ENCODE data around the gene SLX4IP. TPM values are rescaled to one million over a fixed set of nuclear protein-coding genes. Genes with fewer than 3 reads are reported as not detected.
A peak's percentile ranks its signal among the peaks of the same experiment; 100 is the strongest.

Gene SLX4IP
- total RNA-seq, 1 experiment from 2014 or later: 1.7 TPM

DNA sequence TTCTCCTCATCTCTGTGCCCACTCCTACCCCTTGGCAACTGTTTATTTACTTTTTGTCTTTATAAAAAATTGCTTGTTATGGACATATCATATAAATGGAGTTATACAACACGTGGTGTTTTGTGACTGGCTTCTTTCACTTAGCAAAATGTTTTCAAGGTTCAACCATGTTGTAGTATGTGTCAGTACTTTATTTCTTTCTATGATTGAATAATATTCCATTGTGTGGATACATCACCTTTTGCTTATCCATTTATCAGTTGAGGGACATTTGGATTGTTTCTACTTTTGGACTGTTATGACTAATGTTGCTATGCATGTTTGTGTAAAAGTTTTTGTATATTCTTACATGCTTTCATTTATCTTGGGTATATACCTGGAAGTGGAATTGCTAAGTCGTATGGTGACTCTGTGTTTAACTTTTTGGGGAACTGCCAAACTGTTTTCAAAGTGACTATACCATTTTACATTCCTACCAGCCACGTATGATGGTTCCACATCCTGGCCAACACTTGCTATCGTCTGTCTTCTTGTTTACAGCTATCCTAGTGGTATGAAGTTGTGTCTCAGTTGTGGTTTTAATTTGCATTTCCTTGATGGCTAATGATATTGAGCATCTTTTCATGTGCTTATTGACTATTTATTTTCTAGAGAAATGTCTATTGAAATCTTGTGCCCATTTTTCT lies 84.4 kb downstream of the SLX4IP start:
- Histone ChIP-seq H3K36me3 (no peaks in the 10 kb centered on the region), H3K9me3 (no peaks in the 10 kb centered on the region), H3K27me3 (no peaks in the 10 kb centered on the region), H3K4me3 (no peak overlapping the region)
- no peak for DNase-seq

DNA sequence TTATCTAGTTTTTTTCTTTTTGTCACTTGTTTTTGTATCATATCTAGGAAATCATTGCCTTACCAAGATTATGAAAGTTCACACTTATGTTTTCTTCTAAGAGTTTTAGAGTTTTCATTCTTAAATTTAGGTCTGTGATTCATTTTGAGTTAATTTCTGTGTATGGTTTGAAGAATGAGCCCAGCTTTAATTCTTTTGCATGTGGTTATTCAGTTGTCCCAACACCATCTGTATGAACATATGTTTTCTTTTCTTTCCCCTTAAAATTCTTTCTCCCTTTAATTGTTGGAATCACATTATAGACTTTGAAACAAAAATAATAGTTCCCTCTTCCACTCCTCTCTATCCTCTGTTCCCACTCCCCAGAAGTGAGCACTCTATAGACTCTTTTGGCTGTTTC lies 85.4 kb downstream of the SLX4IP start:
- DNase-seq: no peak
- Histone ChIP-seq H3K9me3 (no peaks in the 10 kb centered on the region), H3K36me3 (no peaks in the 10 kb centered on the region), H3K27me3 (no peaks in the 10 kb centered on the region), H3K4me3 (no peak overlapping the region)

DNA sequence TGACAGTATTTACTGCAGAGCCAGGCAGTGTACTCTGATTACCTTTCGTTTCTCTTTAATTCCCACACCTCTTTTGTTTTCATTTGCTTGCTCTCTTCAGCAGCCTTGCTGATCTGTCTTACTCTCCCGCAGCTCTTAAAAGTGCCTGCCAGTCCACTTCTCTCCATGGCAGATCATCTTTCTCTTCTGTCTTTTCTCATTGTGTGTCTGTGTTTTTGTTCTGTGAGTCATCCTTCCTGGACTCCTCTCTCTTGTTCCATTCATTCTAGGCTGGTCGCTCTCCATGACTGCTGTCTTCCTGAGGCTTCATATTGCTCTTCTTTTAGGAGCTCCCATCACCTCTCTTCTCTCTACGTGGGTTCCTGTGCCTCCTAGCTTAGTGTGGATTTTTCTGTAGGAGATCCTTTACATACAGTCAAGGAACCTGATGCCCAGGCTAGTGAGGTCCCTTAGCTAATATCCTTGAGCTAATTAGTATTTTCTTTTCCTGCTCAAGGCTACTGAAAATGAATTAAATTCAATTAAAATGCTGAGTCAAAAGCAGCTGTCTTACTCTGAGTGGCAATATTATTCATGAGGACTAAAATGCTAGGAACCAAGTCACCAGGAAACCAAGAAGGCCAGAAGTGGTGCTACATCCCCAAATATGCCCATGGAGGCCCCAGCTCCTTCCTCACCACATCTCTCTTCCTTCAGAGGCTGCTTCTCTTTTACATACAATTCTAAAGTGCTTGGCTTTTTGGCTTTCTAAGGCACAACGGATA lies 86.1 kb downstream of the SLX4IP start:
- Histone ChIP-seq H3K36me3 (no peaks in the 10 kb centered on the region), H3K27me3 (no peaks in the 10 kb centered on the region), H3K9me3 (no peaks in the 10 kb centered on the region), H3K4me3 (no peak overlapping the region)
- peak; percentile 49 for DNase-seq

GRCh38 chr20:10521836-10522235 lies 86.7 kb downstream of the SLX4IP start:
- Histone ChIP-seq H3K4me3 (no peak overlapping the region), H3K27me3 (no peaks in the 10 kb centered on the region), H3K9me3 (no peaks in the 10 kb centered on the region), H3K36me3 (no peaks in the 10 kb centered on the region)
- no peak for DNase-seq

GRCh38 chr20:10522328-10522727 lies 87.2 kb downstream of the SLX4IP start:
- DNase-seq: no peak
- H3K27me3 ChIP-seq: no peaks in the 10 kb centered on the region
- no peaks in the 10 kb centered on the region for H3K36me3 ChIP-seq
- H3K9me3 ChIP-seq: no peaks in the 10 kb centered on the region
- H3K4me3 ChIP-seq: no peak overlapping the region

- H3K9me3 ChIP-seq: no peaks in the 10 kb centered on the region
- no peak for DNase-seq
These were observed 88.3 kb downstream of the SLX4IP start for GRCh38 chr20:10523443-10523842.

DNA sequence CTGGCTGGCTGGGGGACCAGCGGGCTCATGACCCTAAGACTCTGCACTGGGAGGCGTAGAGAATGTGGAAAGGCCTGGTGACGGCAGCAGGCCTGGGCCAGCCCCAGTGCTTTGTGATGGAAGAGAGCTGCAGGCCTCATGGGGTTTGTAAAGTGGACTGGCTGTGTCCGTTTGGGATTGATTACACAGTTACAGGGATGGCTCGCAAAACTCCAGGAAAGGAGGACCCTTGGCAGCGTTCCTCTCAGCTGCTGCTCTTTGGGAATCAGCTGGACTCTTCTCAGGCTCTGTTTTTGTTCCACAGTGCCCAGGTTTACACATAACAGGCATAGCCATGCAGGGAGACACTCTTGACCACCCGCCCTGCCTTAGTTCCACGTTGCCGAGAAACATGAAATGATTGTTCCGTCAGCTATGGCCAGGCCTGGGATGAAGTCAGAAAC lies 89.0 kb downstream of the SLX4IP start:
- H3K27me3 ChIP-seq: no peaks in the 10 kb centered on the region
- no peaks in the 10 kb centered on the region for H3K9me3 ChIP-seq
- H3K36me3 ChIP-seq: no peaks in the 10 kb centered on the region
- DNase-seq: no peak
- H3K4me3 ChIP-seq: no peak overlapping the region

More at GRCh38 chr20:10523443-10523842, 88.3 kb downstream of the SLX4IP start:
- Histone ChIP-seq H3K4me3 (no peak overlapping the region), H3K27me3 (no peaks in the 10 kb centered on the region), H3K36me3 (no peaks in the 10 kb centered on the region)

GRCh38 chr20:10524643-10525042 lies 89.5 kb downstream of the SLX4IP start:
- no peak for DNase-seq
- Histone ChIP-seq H3K27me3 (no peaks in the 10 kb centered on the region), H3K9me3 (no peaks in the 10 kb centered on the region), H3K36me3 (no peaks in the 10 kb centered on the region), H3K4me3 (no peak overlapping the region)

DNA sequence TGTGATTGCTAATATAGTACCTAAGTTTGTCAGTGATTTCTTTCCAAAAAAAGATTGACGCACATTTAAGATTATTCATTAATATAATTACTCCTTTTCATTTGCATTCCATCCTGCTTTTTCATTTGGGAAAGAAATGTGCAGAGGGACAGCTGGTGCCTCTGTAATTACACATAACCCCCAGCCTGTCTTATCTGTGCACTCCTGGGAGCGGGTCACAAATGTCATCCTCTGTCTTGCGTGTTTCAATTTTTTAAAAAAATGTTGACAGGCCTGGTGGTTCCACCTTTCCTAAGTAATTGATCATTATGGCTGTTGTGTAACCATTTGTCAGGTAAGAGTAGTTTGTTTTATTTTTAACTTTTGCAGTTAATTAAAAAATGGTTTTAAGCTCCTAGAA lies 92.7 kb downstream of the SLX4IP start:
- H3K36me3 ChIP-seq: no peaks in the 10 kb centered on the region
- no peaks in the 10 kb centered on the region for H3K27me3 ChIP-seq
- no peak for DNase-seq
- no peaks in the 10 kb centered on the region for H3K9me3 ChIP-seq
- no peak overlapping the region for H3K4me3 ChIP-seq

DNA sequence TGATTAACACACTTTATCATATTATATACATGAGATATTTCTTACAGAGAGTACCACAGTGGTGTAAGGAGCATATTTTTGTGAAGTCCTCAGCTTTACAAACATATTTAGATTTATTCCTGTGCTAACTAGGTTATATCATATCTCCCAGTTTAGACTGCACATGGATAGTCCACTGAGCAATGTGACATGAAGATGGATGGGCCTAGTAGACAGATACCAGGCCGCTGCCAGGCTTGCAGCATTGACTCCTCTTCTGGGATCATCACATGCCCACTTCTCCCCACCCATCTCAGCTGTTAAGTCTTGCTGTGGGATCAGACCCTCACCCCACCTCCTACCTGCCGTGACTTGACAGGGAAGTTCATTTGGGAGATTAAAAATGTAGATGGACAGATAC lies 95.8 kb downstream of the SLX4IP start:
- no peaks in the 10 kb centered on the region for H3K9me3 ChIP-seq
- H3K36me3 ChIP-seq: no peaks in the 10 kb centered on the region
- H3K27me3 ChIP-seq: no peaks in the 10 kb centered on the region
- DNase-seq: no peak
- no peak overlapping the region for H3K4me3 ChIP-seq

DNA sequence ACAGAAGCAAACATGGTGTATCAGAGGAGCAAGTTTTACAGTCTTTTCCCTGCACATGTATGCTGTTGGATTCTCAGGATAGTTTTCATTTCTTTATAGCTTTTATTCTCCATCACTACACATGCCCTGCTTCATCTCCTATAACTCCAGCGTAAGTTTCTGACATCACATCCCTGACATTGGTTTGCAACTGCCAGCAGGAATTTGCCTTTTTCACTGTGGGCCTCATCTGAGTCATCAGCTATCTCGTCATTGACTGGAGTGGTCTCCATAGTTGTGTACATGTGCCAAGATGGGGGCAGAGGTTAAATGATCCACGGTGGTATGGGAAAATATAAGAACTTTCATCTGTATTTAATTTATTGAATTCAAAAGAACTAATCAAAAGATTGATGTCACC lies 96.7 kb downstream of the SLX4IP start:
- H3K4me3 ChIP-seq: no peak overlapping the region
- no peak for DNase-seq
- H3K9me3 ChIP-seq: 0 out of 2 replicates have a peak, but pooled peaks cover 1% of the 10 kb centered on the region
- no peaks in the 10 kb centered on the region for H3K27me3 ChIP-seq
- no peaks in the 10 kb centered on the region for H3K36me3 ChIP-seq

GRCh38 chr20:10532361-10532760 lies 97.3 kb downstream of the SLX4IP start:
- Histone ChIP-seq H3K4me3 (no peak overlapping the region), H3K9me3 (0 out of 2 replicates have a peak, but pooled peaks cover 2% of the 10 kb centered on the region), H3K27me3 (no peaks in the 10 kb centered on the region), H3K36me3 (no peaks in the 10 kb centered on the region)
- DNase-seq: no peak

DNA sequence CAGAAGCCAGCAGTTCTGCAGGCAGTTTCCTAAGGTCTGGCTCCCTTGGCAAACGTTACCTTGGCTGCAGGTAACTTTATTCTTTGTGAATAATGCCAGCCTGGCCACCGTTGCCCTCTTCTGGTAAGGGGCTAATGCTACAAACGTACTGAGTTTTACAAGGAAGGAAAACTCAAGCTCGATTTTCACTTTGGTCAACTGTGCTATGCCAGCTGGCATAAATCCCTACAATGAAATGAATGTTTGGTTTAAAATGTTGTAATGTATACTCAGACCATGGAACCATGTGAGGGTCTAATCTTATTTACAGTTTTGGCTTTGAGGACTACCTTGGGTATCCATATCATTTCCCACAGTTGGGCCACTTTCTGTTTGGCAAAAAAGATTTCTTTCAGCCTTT lies 101.4 kb downstream of the SLX4IP start:
- H3K4me3 ChIP-seq: no peak overlapping the region
- no peak for DNase-seq
- no peaks in the 10 kb centered on the region for H3K27me3 ChIP-seq
- no peaks in the 10 kb centered on the region for H3K36me3 ChIP-seq
- H3K9me3 ChIP-seq: 0 out of 2 replicates have a peak, but pooled peaks cover 2% of the 10 kb centered on the region

- Histone ChIP-seq H3K4me3 (no peak overlapping the region), H3K9me3 (0 out of 2 replicates have a peak, but pooled peaks cover 2% of the 10 kb centered on the region), H3K36me3 (no peaks in the 10 kb centered on the region), H3K27me3 (no peaks in the 10 kb centered on the region)
- DNase-seq: peak; percentile 32
These were observed 102.9 kb downstream of the SLX4IP start for GRCh38 chr20:10537850-10538480.

GRCh38 chr20:10538768-10539167 lies 103.7 kb downstream of the SLX4IP start:
- 0 out of 2 replicates have a peak, but pooled peaks cover 2% of the 10 kb centered on the region for H3K9me3 ChIP-seq
- no peaks in the 10 kb centered on the region for H3K36me3 ChIP-seq
- DNase-seq: no peak
- no peaks in the 10 kb centered on the region for H3K27me3 ChIP-seq
- H3K4me3 ChIP-seq: no peak overlapping the region

- Histone ChIP-seq H3K27me3 (no peaks in the 10 kb centered on the region), H3K36me3 (no peaks in the 10 kb centered on the region), H3K9me3 (0 out of 2 replicates have a peak, but pooled peaks cover 2% of the 10 kb centered on the region), H3K4me3 (no peak overlapping the region)
- no peak for DNase-seq
These were observed 104.9 kb downstream of the SLX4IP start for GRCh38 chr20:10539818-10540553.

All from MG63 (cell line).